GM12878 (cell line): ENCODE data around the gene PCDHA1.

Source experiments
- CEBPB ChIP-seq, 2 experiments: fragments of 150-350 bp in 1 of 2; IDR thresholded peaks; 2 replicates each; pipeline ENCODE4 v1.6.1; 2012 to 2014; ENCODE audit warnings: low read depth in 2 of 2, low read length in 2 of 2, borderline replicate concordance in 1 of 2, inconsistent platforms in 1 of 2
- CHD1 ChIP-seq: IDR thresholded peaks from 2 replicates; pipeline ENCODE4 v1.6.1; 2012; ENCODE audit warnings: low read depth, low read length, improper control_type of control experiment
- EGR1 ChIP-seq, 2 experiments: IDR thresholded peaks; 1 replicate in 1 of 2; 2 replicates in 1 of 2; pipeline ENCODE4 v1.6.1; 2011 to 2012; ENCODE audit warnings: low read depth in 2 of 2, low read length in 2 of 2, borderline replicate concordance in 1 of 2, mild to moderate bottlenecking in 1 of 2, moderate library complexity in 1 of 2
- EZH2 ChIP-seq: IDR thresholded peaks from 2 replicates; pipeline ENCODE4 v1.6.1; 2012; ENCODE audit warnings: low read depth, mild to moderate bottlenecking, control low read depth, inconsistent platforms, low read length, borderline replicate concordance; ENCODE audit not compliant: control insufficient read depth
- HCFC1 ChIP-seq: fragments of 150-350 bp; IDR thresholded peaks from 2 replicates; pipeline ENCODE4 v1.6.1; 2014; ENCODE audit warnings: low read length
- NFIC ChIP-seq: IDR thresholded peaks from 2 replicates; pipeline ENCODE4 v1.6.1; 2012; ENCODE audit warnings: low read depth, mild to moderate bottlenecking, inconsistent platforms, low read length, moderate library complexity
- POLR2AphosphoS5 ChIP-seq: IDR thresholded peaks from 2 replicates; pipeline ENCODE4 v1.6.1; 2011; ENCODE audit warnings: mild to moderate bottlenecking, low read length, inconsistent platforms
- RAD21 ChIP-seq: IDR thresholded peaks from 2 replicates; pipeline ENCODE4 v1.6.1; 2011; ENCODE audit warnings: mild to moderate bottlenecking, low read depth, low read length, moderate library complexity; ENCODE audit not compliant: insufficient read depth
- RCOR1 ChIP-seq: conservative IDR thresholded peaks from 2 replicates; pipeline ENCODE4 v1.6.1; 2012; ENCODE audit warnings: low read depth, low read length, improper control_type of control experiment
- SP1 ChIP-seq: IDR thresholded peaks from one replicate; pipeline ENCODE4 v1.6.1; 2011; ENCODE audit warnings: low read depth, low read length
- TCF12 ChIP-seq: IDR thresholded peaks from 2 replicates; pipeline ENCODE4 v1.6.1; 2011; ENCODE audit warnings: low read depth, mild to moderate bottlenecking, low read length
- ZNF207 ChIP-seq: fragments of 450-650 bp; IDR thresholded peaks from 2 replicates; pipeline ENCODE4 v1.6.1; 2014; ENCODE audit warnings: antibody characterized with exemption, mild to moderate bottlenecking, borderline replicate concordance
- ZNF274 ChIP-seq: IDR thresholded peaks from one replicate; pipeline ENCODE4 v1.8.0; 2011; ENCODE audit not compliant: insufficient read length, insufficient read depth

- TF ChIP-seq HCFC1 = no peak
- no peak for TF ChIP-seq CEBPB (IDR thresholded peaks at IDR 0.05; ENCODE audit: borderline replicate concordance in 1 of 2, low read depth in 2 of 2, low read length in 2 of 2)
- no peak for TF ChIP-seq EZH2
- no peak for TF ChIP-seq POLR2AphosphoS5
- TF ChIP-seq ZNF207 = no peak
- TF ChIP-seq SP1 = no peak
- TF ChIP-seq ZNF274 = no peak
- no peak for TF ChIP-seq NFIC
- TF ChIP-seq CHD1 = no peak
- no peak for TF ChIP-seq EGR1 (IDR thresholded peaks at IDR 0.05; ENCODE audit: borderline replicate concordance in 1 of 2, low read depth in 2 of 2, low read length in 2 of 2)
- no peak for TF ChIP-seq TCF12
- TF ChIP-seq RAD21 = no peak
- TF ChIP-seq RCOR1 = no peak
These were observed 203.5 kb downstream of the PCDHA1 start for GRCh38 chr5:140989254-140990020.
